IPS-18c (cell line): ENCODE results near the gene TRMT11.
"Not testable (repeated sequence)": the region's sequence is repeated elsewhere in the genome, so short reads cannot be mapped to it uniquely, and the experiment has no call there.

Experiments
- H3K4me3 ChIP-seq: 2 replicates; pipeline ENCODE4 v1.7.0; 2013; ENCODE audit warnings: low read depth, mild to moderate bottlenecking, low read length, moderate library complexity; ENCODE audit not compliant: insufficient read depth
- H3K9me3 ChIP-seq: one replicate; pipeline ENCODE4 v1.6.1; 2013; ENCODE audit warnings: mild to moderate bottlenecking, low read length, moderate library complexity; ENCODE audit not compliant: control insufficient read depth, insufficient read depth

The TRMT11 gene

DNA sequence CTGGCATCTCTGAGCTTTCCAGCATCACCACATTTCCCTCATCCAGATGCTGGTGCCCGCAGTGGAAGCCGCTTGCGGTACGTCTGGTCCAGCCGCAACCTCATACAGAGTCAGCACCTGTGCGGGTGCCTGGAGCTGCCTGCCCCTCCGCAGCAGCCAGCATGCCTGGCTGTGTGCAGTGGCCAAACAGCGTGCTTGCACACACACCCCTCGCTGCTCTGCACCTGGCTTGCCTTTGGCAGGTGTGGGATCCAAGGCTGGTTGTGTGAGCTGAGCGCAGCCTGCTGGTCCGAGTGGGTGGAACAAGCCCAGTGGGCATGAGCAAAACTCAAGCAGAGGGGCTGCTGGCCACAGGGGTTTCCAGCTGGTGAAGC, 32.9 kb upstream of the TRMT11 start:
- no peaks in the 10 kb centered on the region for H3K9me3 ChIP-seq
- no peak overlapping the region for H3K4me3 ChIP-seq

DNA sequence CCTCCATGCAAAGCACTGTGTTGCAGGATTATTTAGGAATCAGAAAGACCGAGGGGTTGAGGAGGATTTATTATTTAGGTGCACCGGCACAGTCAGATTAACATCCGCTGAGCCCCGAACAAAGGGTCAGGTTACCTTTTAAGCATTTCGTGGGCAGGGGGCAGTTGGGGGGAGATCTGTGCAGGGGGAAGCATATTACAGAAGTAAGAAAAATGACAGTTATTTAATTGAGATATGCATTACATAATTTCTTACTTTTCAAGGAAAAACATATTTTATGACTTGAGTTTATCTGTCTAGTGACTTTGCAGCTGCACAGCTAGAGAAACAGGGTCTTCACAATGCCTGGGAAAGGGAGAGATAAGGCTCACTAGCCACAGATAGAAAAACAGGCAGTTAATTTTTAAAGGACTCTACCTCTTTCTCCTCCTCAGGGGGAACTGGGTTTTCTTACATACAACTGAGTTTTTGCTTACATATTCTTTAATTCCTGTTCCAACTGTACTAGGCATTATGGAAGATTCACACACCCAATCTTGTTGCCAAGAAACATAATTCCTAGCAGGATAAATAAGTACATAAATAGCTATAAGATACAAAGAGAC, 31.5 kb upstream of the TRMT11 start:
- H3K9me3 ChIP-seq, result no peaks in the 10 kb centered on the region

DNA sequence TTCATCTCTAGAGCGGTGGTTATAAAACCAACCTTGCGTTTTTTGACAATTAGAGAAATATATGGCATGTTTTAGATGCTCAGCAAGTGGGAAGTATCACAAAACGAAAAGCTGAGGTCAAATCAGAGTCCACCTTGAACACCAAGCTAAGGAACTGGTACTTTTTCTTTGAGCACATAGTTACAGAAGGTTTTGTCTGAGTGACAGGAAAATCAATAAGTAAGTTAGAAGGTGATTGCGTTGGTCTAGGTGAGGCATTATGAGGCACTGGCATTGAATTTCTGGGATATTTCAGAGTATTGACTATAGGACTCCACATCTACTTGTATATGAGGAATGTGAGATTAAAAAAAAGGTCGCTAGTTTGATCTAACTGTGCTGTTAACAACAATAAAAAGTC, 30.4 kb upstream of the TRMT11 start:
- Histone ChIP-seq H3K9me3 (no peaks in the 10 kb centered on the region), H3K4me3 (peak overlapping the region; percentile 97; the same call in 1 of the 2 replicates)

More for the DNA sequence above, 31.5 kb upstream of the TRMT11 start:
- no peak overlapping the region for H3K4me3 ChIP-seq

DNA sequence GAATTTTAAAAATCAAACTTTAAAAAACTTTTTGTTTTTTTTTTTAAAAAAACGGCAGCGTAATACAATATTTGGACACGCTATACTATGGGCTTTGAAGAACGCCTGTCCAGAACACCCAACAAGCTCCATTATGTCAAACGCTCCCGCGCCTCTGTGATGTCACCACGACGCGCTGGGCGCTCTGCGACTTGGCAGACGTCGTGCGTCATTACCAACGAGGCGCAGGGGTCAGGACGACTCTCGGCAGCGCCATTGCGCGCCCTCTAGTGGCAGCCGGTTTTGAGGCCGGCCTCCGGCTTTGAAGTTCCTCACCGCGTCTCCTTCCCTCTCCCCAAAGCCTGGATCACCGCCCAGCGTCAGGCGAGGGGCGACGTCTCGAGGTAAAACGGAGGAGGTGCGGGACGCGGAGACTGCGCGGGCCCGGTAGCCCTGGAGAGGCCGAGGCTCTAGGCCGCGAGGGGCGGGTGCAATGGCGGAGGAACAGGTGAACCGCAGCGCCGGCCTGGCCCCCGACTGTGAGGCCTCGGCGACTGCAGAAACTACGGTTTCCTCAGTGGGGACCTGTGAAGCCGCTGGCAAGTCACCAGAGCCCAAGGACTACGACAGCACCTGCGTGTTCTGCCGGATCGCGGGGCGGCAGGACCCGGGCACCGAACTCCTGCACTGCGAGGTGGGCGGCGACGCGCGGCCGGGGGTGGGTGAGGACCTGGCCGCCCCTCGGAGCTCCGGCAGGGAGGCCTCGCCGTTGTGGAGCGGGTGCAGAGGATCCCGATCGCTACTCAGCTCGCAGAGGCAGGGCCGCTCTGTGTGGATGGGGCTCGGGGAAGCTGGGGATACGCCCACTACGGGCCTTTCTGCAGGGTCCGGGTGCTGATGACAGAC, 29.6 kb upstream of the TRMT11 start, which contains the start of gene HINT3:
Gene HINT3 (plus strand): TSS at position 265 of the 885 bp plus-strand sequence. CDS start 208 bp downstream, at position 473.
- peak within 1 kb of the TSS; percentile 97 for H3K4me3 ChIP-seq
- H3K9me3 ChIP-seq, result no peaks in the 10 kb centered on the region

DNA sequence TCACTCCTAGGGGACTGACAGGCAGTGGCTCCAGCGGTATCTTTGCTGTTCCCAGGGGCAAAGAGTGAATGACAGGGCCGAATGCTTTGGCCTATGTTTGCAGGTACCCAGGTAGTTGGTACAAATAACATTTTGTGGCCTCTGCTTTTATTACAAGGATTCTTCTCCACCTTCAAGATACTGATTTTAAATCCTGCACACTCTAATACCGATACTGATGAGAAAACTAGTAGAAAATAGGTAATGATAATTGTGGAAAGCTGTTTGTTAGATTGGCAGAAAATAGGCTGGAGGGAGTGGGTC, 29.0 kb upstream of the TRMT11 start:
- no peaks in the 10 kb centered on the region for H3K9me3 ChIP-seq
- peak overlapping the region; percentile 97 for H3K4me3 ChIP-seq

DNA sequence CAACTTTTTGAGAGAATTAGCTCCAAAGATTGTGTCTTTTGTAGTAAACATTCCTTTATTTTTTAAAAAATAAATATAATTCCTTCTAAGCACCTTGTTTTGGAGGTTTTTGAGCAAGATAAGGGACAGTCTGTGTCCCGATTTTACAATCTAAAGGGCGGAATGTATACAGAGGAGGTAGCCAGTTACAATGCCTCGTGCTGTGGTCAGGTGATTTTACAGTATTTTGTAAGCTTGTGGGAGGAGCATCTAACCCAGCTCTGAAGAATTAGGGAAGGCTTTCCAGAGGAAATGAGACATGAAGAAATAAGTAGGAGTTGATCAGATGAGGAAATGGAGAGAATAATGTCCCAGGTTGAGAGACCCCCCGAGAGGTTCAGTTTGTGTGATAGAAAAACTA, 28.5 kb upstream of the TRMT11 start:
- no peaks in the 10 kb centered on the region for H3K9me3 ChIP-seq

DNA sequence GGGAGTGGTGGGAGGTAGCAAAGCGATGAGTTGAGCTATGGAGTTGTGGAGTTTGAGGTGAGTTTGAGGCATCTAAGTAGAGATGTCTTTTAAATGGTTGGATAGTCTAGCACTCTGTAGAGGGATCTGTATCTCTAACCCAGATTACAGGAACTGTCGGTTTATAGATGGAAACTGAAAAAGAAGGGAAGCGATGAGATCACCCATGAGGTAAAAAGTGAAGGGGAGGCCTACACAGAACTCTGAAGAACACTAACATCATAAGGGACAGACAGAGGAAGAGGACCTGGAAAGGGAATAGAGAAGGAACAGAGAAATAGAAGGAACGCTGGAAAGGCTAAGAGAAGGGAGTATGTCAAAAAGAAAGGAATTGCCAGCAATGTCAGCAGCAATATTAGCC, 27.3 kb upstream of the TRMT11 start:
- no peak overlapping the region for H3K4me3 ChIP-seq
- H3K9me3 ChIP-seq, result no peaks in the 10 kb centered on the region

More for the DNA sequence above, 28.5 kb upstream of the TRMT11 start:
- peak overlapping the region; percentile 97; the same call in 1 of the 2 replicates for H3K4me3 ChIP-seq

DNA sequence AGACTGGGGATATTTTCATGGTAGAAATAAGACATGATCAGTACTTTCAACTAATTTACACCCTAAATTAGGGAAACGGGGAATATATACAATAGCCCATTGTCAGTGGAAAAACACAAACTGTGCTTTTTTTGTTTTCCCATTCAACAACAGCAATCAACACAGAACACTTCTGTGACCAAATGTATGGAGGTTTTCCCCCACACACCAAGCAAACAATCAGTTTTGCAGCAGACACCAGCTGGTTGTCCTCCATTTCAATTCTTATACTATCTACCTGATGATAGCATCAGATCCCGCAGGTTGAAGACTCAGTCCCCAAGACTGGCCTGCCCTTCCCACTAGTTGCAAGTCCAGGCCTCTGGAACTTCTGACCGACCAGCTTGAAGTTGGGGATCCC, 25.2 kb upstream of the TRMT11 start:
- Histone ChIP-seq H3K9me3 (no peaks in the 10 kb centered on the region), H3K4me3 (no peak overlapping the region)

DNA sequence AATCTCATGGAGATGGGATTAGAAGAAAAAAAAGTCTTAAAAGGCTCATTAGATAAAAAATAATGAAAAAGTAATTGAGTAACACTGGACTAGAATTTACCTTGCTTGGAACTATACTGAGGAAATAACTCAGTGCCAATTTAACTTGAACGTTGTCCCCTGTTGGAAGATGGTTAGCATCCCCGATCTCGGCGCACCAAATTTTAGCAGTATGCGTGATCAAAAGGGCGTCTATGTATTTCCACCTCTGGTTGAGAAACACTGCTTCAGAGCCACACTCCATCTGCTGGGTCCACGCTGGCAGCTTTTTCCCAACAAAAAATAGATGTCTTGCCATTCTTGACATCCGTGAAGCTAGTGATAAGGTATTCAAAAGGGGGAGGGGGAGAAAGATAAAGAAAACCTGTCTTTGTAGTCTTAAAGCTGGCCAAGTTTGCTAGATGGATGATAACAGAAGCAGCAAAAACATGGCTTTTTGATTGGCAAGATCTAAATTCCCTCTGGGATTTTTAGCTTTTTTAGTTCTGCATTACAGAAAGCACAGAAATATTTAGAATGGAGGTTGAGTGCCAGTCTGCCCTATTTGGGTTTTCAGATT, 23.3 kb upstream of the TRMT11 start:
- Histone ChIP-seq H3K9me3 (no peaks in the 10 kb centered on the region), H3K4me3 (no peak overlapping the region)

DNA sequence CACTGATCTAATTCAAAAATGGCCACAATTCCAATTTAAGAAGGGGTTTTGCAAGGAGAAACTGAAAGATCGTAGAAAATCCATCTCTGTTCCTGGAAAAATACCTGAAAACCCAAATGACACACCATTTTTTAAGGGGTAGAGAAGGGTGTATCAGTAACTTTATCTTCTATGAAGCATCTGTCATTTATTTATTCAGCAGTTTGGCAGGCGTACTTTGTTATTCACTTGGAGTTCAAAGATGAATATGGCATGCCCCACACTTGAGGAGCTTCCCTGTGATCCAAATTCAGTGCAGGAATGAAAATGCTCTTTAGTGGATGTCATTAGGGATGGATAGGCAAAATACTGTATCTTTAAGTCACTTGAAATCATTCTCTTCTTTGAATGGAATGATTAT, 22.5 kb upstream of the TRMT11 start:
- H3K9me3 ChIP-seq, result no peaks in the 10 kb centered on the region
- no peak overlapping the region for H3K4me3 ChIP-seq

DNA sequence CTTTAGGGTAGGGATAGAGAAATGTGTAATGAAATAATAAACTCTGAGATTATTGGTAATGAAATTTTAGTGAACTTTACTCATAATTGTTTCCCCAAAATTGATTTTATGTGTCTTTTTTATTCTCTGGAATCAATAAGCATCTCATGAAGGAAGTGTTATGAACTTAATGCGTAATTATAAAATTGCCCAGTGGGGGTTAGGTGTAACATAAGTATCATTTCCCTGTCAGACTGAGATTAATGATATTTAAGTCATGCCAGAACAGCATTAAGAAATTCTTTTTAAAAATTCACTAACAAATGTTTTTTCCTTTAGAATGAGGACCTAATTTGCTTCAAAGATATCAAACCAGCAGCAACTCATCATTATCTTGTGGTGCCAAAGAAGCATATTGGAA, 19.8 kb upstream of the TRMT11 start:
- Histone ChIP-seq H3K9me3 (no peaks in the 10 kb centered on the region), H3K4me3 (no peak overlapping the region)

DNA sequence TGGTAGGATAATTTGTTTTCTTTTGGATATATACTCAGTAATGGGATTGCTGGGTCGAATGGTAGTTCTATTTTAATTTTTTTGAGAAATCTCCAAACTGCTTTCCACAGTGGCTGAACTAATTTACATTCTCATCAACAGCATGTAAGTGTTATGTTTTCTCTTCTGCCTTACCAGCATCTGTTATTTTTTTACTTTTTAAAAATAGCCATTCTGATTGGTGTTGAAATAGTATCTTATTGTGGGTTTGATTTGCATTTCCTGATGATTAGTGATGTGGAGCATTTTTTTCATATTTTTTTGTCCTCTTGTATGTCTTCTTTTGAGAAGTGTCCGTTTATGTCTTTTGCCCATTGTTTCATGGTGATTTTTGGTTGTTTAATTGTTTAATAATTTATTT, 17.8 kb upstream of the TRMT11 start:
- H3K9me3 ChIP-seq, result no peaks in the 10 kb centered on the region
- no peak overlapping the region for H3K4me3 ChIP-seq

DNA sequence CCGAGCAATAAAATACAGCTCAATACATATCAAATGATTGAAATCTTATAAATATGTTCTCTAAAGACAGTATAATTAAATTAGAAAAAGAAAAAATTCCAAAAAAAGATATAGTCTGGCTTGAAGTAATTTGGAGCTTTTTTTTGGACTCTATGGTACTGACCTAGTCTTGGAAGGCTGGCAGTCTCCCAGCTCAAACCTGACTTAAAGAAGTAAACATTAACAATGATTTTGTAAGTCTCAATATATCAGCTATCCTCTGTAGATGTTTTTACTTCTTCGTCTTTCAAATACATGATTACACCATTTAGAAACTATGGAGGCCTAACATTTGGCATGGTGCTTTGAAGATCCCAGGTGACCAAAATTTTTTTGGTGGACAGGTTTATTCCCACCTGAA, 15.6 kb upstream of the TRMT11 start:
- H3K4me3 ChIP-seq, result no peak overlapping the region
- H3K9me3 ChIP-seq, result no peaks in the 10 kb centered on the region

DNA sequence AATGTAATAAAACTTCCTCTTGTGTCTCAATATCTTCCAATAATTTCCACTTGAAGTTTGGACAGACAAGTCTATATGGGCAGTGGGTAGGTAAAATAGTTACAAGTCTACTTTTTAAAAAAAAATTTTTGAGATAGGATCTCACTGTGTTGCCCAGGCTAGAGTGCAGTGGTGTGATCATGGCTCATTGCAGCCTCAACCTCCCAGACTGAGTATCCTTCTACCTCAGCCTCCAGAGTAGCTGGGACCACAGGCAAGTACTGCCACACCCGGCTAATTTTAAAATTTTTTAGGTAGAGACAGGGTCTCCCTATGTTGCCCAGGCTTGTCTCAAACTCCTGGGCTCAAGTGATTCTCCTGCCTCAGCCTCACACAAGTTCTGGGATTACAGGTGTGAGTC, 13.9 kb upstream of the TRMT11 start:
- not testable (repeated sequence) for H3K9me3 ChIP-seq, H3K4me3 ChIP-seq

DNA sequence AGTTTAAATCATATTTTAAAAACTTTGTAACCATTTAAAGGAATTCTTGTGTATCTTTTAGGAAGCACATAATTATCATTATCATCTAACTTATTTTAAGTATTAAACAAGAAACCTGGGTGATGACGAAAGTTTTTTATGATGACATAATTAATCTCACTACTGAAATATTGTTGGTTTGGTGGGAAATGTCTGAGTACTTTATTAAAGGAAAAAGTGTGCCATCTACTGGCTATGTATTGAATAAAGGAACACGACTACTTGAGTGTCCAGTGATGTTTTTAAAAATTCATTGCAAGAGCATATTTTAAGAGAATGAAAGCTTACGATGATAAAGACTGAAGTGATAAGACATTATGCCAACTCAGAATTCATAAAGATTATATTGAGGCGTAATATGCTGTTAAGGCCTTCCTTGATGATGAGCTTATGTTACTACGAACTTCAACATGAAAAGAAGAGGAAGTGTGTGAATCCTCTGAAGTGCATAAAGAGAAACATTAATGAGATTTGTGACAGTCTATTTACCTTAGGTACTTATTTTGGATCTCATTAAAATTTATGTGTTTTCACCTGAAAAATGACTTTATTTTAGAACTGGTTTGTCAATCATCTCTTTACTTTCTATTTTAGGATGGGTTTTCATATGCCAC, 12.0 kb upstream of the TRMT11 start:
- H3K9me3 ChIP-seq, result no peaks in the 10 kb centered on the region
- H3K4me3 ChIP-seq, result no peak overlapping the region

DNA sequence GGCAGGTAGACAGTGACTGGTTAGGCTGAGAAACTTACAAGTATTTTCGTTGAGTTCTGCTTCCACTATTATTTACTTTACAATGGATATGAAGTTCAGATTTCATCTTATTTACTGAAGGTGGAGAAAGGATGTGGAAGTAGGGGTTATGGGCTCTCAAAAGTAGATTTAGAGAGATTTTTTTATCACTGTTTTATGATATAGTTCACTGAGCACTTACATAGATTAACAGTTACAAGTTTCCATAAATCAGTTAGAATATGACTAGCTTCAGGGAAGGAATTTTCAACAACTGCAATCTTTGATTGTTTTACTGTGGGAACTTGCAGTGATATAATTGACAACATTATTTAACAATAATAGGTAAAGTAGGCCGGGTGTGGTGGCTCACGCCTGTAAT, 7.2 kb upstream of the TRMT11 start:
- H3K4me3 ChIP-seq, result no peak overlapping the region
- H3K9me3 ChIP-seq, result no peaks in the 10 kb centered on the region

DNA sequence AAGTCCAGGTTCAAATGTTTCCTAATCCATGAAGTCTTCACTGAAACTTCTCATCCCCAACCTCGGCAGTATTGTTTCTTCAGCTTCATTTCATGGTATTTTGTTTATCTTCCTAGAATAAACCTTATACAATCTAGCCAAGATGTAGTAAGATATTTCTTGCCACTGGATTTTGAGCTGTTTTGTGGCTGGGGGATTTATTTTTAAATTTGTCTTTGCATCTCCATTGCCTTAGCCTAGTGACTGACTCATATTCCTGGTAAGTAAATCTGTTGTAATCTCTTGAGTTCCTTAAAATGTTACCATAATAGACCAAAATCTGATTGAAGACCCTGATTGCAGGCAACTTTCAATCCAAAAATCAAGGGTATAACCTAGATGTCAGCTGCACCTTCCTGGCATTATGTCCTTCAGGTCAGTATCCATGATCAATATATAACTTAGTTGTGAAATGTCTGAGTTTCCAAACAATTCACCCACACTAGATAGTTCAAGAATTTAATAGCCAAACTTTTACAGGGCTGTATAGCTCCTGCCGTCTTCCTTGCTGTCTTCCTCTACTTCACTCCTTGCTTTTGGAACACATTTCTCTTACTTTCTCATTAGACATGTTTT, 4.7 kb upstream of the TRMT11 start:
- no peaks in the 10 kb centered on the region for H3K9me3 ChIP-seq
- no peak overlapping the region for H3K4me3 ChIP-seq
